Smooth muscle cell (in vitro differentiated cells): ENCODE data around the gene COMP. TPM values are rescaled to one million over a fixed set of nuclear protein-coding genes. Genes with fewer than 3 reads are reported as not detected.

ENCODE experiments used
- DNase-seq: peaks from one replicate; lab custom pipeline; 2025; ENCODE audit not compliant: unreplicated experiment; lab: John Stamatoyannopoulos, UW
- H2AFZ ChIP-seq: fragments of 200-600 bp; sonication (generic); 2 replicates; pipeline ENCODE4 v1.6.0; 2016; ENCODE audit warnings: antibody characterized with exemption, low read depth, mild to moderate bottlenecking
- H3F3A ChIP-seq: fragments of 200-600 bp; sonication (generic); 2 replicates; pipeline ENCODE4 v1.6.0; 2017; ENCODE audit warnings: antibody characterized with exemption, low read depth
- H3K27ac ChIP-seq: fragments of 200-600 bp; sonication (generic); 2 replicates; pipeline ENCODE4 v1.5.1; 2016; ENCODE audit warnings: low read depth, mild to moderate bottlenecking
- H3K27me3 ChIP-seq: fragments of 200-600 bp; sonication (generic); 2 replicates; pipeline ENCODE4 v1.6.1; 2016; ENCODE audit warnings: low read depth, mild to moderate bottlenecking
- H3K36me3 ChIP-seq: fragments of 200-600 bp; sonication (generic); 2 replicates; pipeline ENCODE4 v1.5.1; 2016; ENCODE audit warnings: low read depth
- H3K4me1 ChIP-seq: fragments of 200-600 bp; sonication (generic); 2 replicates; pipeline ENCODE4 v1.5.1; 2016; ENCODE audit warnings: low read depth
- H3K4me2 ChIP-seq: fragments of 200-600 bp; sonication (generic); 2 replicates; pipeline ENCODE4 v1.6.0; 2016; ENCODE audit warnings: mild to moderate bottlenecking
- H3K4me3 ChIP-seq: fragments of 200-600 bp; sonication (generic); 2 replicates; pipeline ENCODE4 v1.5.1; 2016; ENCODE audit warnings: mild to moderate bottlenecking
- H3K79me2 ChIP-seq: fragments of 200-600 bp; sonication (generic); 2 replicates; pipeline ENCODE4 v1.6.0; 2016; ENCODE audit warnings: low read depth, mild to moderate bottlenecking
- H3K9ac ChIP-seq: fragments of 200-600 bp; sonication (generic); 2 replicates; pipeline ENCODE4 v1.6.0; 2016; ENCODE audit warnings: low read depth
- H3K9me3 ChIP-seq: fragments of 200-600 bp; sonication (generic); replicated peaks from 2 replicates; pipeline ENCODE4 v1.5.1; 2016; ENCODE audit warnings: low read depth
- H4K20me1 ChIP-seq: fragments of 200-600 bp; sonication (generic); 2 replicates; pipeline ENCODE4 v1.6.0; 2016; ENCODE audit warnings: low read depth
- CTCF ChIP-seq: fragments of 200-600 bp; sonication (generic); IDR thresholded peaks from 2 replicates; pipeline ENCODE4 v1.5.1; 2017; ENCODE audit warnings: borderline replicate concordance, mild to moderate bottlenecking, antibody characterized with exemption; ENCODE audit not compliant: insufficient read depth, poor library complexity, severe bottlenecking
- WGBS: methylation state at CpG from one replicate; pipeline ENCODE4 v1.1.7; 2016; ENCODE audit warnings: low lambda C conversion rate; 5-methylcytosine and 5-hydroxymethylcytosine counted together
- polyA plus RNA-seq: library from polyadenylated mRNA; unstranded; fragments of >200 nt; fragmentation: Nextera tagmentation; extraction: Ambion mirVana; gene quantifications from 2 replicates; pipeline ENCODE4 v1.2.1, GENCODE V29; 2016
- total RNA-seq: library from RNA; depleted of rRNA; stranded (reverse); fragments of >200 nt; gene quantifications from 2 replicates; pipeline ENCODE4 v1.2.3, GENCODE V29; 2014

COMP gene
- total and polyA plus RNA-seq, 2 experiments from 2014 or later: 196 to 901 TPM

DNA sequence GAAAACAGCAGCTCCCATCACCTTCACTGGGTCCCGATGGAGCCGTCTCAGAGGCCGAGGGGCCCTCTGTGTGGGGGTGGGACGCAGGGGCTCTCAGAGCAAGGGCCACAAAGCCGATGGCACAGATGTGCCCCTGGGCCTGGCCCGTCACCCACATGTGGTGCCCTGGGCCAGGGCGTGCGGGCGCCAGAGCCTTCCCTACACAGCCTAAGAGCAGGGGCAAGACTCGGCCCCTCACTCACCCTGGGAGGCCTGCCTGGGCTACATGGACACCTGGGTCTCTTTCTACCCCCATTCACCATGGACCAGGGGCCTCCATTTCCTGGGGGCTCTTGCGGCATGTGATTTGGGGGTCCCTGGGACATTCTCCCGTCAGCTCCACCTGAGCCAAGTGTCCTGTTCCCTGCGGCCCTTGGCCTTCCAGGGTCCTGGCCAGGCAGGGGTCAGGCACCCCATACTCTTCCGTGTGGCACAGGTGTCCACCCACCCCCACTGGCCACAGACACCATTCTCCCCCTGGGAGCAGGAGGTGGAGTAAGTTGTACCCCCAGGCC is 10.0 kb downstream of the COMP start:
- no peaks in the 10 kb centered on the region for H3F3A ChIP-seq
- no peaks in the 10 kb centered on the region for H3K36me3 ChIP-seq
- H3K4me2 ChIP-seq: no peak overlapping the region
- WGBS: 92% methylated on average over 14 of the region's 14 CpGs
- peaks cover 9% of the 10 kb centered on the region for H3K27me3 ChIP-seq
- DNase-seq: no peak
- no peak overlapping the region for H3K4me3 ChIP-seq
- H3K4me1 ChIP-seq: no peaks in the 10 kb centered on the region
- H4K20me1 ChIP-seq: peaks cover 10% of the 10 kb centered on the region
- H2AFZ ChIP-seq: no peak overlapping the region
- H3K79me2 ChIP-seq: no peaks in the 10 kb centered on the region
- H3K9me3 ChIP-seq: no peaks in the 10 kb centered on the region
- TF ChIP-seq CTCF: no peak
- no peak overlapping the region for H3K9ac ChIP-seq
- no peak overlapping the region for H3K27ac ChIP-seq

DNA sequence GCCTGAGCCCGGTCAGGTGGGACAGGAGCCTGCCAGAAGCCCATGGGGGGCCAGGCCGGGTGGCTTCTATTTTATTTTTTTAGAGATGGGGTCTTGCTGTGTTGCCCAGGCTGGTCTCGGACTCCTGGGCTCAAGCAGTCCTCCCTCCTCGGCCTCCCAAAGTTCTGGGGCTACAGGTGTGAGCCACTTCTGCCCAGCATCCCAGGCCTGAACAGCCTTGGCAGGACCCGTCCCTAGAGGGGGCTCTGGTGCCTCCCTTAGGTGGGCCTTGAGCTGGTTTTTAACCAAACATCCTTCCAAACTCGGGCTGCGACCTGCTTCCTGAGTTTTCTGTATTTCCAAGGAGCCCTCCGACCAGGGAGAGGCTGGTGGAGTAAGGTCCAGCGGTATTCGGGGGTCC is 10.5 kb downstream of the COMP start:
- H3K36me3 ChIP-seq: no peaks in the 10 kb centered on the region
- WGBS: 72% methylated on average over 10 of the region's 10 CpGs

GRCh38 chr19:18780081-18780480 is 11.0 kb downstream of the COMP start:
- H4K20me1 ChIP-seq: peaks cover 10% of the 10 kb centered on the region
- no peaks in the 10 kb centered on the region for H3K36me3 ChIP-seq
- H3K4me3 ChIP-seq: no peak overlapping the region
- no peak overlapping the region for H3K9ac ChIP-seq
- no peak for DNase-seq
- no peaks in the 10 kb centered on the region for H3K79me2 ChIP-seq
- no peak overlapping the region for H3K27ac ChIP-seq
- H3K9me3 ChIP-seq: no peaks in the 10 kb centered on the region
- H3K4me1 ChIP-seq: no peaks in the 10 kb centered on the region
- no peak overlapping the region for H3K4me2 ChIP-seq
- H2AFZ ChIP-seq: no peak overlapping the region
- no peaks in the 10 kb centered on the region for H3K27me3 ChIP-seq
- H3F3A ChIP-seq: no peaks in the 10 kb centered on the region
- TF ChIP-seq CTCF: no peak
- 87% methylated on average over 17 of the region's 17 CpGs for WGBS

More for the DNA sequence above, 10.5 kb downstream of the COMP start:
- no peak for DNase-seq
- H3K9me3 ChIP-seq: no peaks in the 10 kb centered on the region
- H3F3A ChIP-seq: no peaks in the 10 kb centered on the region
- no peak overlapping the region for H3K4me2 ChIP-seq
- peaks cover 10% of the 10 kb centered on the region for H4K20me1 ChIP-seq
- no peak overlapping the region for H3K4me3 ChIP-seq
- no peak overlapping the region for H3K27ac ChIP-seq
- peaks cover 4% of the 10 kb centered on the region for H3K27me3 ChIP-seq
- H2AFZ ChIP-seq: no peak overlapping the region
- no peaks in the 10 kb centered on the region for H3K79me2 ChIP-seq
- no peak for TF ChIP-seq CTCF
- no peaks in the 10 kb centered on the region for H3K4me1 ChIP-seq
- H3K9ac ChIP-seq: no peak overlapping the region

DNA sequence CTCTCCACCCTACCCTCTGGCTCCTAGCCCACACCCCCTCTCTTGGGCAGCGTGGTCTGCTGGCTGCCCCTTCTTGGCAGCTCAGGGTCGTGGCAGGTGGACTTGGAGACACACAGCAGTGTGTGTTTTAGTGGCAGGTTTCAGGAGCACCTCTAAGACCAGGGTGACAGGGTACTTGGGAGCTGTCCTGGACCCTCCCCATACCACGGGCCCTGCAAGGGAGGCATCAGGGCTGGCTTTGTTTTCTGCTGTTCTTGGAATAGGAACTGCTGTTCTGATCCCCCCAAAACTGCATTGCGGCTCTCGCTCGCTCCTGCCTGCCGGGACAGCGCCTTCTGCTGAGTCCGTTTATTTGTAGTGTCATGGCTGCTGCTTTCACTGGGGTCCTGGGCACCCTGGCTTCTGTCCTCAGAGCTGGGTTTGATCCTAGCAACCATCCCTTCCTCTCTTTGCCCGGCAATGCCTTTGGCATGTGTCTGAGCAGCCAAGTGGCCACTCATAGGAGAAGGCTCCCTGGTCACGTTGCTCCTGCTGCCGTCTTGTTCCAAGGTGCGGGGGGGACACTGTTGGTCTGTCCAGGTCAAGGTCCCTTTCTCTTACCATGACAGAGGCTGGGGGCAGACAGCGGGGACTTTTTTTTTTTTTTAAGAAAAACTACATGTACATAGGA is 12.1 kb downstream of the COMP start:
- Histone ChIP-seq H3K36me3 (no peaks in the 10 kb centered on the region), H3K4me2 (no peak overlapping the region), H3K4me1 (no peaks in the 10 kb centered on the region), H3K27me3 (no peaks in the 10 kb centered on the region), H3K9me3 (no peaks in the 10 kb centered on the region), H4K20me1 (no peaks in the 10 kb centered on the region), H3F3A (no peaks in the 10 kb centered on the region), H3K4me3 (no peak overlapping the region), H2AFZ (no peak overlapping the region), H3K9ac (no peak overlapping the region), H3K27ac (no peak overlapping the region), H3K79me2 (no peaks in the 10 kb centered on the region)
- no peak for DNase-seq
- no peak for TF ChIP-seq CTCF
- WGBS: 92% methylated on average over 14 of the region's 14 CpGs
